Fibroblast of skin of right quadriceps (primary cell): Measurements from ENCODE around the gene PKN3.
"Not testable (repeated sequence)": the region's sequence is repeated elsewhere in the genome, so short reads cannot be mapped to it uniquely, and the experiment has no call there.

Experiments used
- DNase-seq: peaks from one replicate; pipeline ENCODE4 v3.0.0-alpha.2; 2013

The PKN3 gene

GRCh38 chr9:128694344-128694743 lies 8.0 kb upstream of the PKN3 start:
- DNase-seq: no peak

DNA sequence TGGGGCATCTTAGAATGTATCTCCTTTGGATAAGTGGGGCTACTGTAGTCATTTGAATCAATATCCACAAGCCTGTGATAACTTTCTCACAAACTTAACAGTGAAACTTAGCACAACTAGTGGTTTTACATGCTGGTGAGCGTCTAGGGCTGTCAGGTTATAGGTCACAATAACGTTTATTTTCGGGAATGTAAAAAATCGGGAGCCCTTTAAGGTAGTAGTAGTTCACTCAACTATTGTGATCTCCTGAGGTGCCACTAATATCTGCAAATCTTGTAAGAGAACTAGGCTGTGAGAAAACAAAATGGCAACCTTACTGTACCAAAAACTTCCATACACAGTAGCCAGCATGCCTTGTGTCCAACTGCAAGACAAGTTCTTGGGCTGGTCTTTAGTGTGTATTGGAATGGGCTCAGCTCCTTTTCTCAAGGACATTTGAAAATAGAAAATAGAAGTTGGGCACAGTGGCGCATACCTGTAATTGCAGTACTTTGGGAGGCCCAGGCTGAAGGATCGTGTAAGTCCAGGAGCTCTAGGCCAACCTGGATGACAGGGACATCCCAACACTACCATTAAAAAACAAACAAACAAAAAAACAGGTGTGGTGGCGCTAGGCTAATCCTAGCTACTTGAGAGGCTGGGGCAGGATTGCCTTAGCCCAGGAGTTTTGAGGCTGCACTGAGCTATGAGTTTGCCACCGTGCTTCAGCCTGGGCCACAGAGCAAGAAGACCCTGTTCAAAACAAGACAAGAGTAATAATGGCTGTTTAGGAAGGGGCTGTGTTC lies 5.2 kb upstream of the PKN3 start:
- no peak for DNase-seq

- DNase-seq: not testable (repeated sequence)
These were observed 3.1 kb upstream of the PKN3 start for GRCh38 chr9:128699096-128699795.

GRCh38 chr9:128701227-128701854 lies 962 bp upstream of the PKN3 start:
- DNase-seq: no peak

DNA sequence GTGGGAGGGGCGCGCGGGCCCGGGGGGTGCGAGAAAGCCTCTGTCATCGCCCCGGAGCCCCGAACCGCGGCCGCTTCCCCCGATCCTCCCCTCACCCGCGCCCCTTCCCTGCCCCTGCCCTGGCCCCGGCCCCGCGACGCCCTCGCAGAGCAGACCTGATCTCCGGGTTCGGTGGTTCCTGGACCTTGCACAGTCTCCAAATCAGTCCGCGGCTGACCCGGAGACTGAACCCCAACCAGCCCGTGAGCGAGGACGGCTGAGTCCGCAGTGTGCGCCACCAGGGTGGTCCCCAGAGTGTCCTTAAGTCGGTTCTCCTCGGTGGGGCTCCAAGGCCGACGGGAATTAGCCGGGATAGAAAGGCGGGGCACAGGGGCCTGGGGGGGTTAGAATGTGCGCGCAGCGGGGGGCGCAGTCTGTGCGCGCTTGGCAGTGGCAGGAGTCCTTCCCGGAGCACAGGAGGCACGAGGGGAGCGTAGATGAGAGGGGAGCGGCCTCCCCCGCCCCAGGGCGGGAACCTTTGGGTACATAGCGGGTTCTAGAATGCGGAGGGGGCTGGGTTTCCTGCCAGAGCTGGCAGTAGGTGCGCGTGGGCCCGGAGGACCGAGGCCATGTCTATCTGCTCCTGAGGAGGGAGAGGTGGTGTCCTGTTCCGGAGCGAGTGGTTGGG lies 779 bp downstream of the PKN3 start:
- peak; percentile 42 for DNase-seq

GRCh38 chr9:128703616-128704355 lies 1.5 kb downstream of the PKN3 start:
- DNase-seq: no peak

DNA sequence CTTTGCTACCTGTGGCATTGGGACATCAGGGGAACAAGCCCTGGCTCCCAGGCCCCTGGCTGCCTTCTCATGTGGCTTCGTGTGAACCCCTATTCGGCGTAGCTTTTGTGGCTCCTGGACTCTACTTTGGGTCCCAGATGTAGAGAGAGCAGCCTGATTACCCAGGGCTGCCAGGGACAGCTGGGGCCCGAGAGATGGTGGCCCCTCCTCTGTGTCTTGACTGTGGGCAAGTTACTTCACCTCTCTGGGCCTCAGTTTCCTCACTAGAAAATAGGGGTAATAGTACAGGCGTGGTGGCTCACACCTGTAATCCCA lies 2.0 kb downstream of the PKN3 start:
- no peak for DNase-seq

DNA sequence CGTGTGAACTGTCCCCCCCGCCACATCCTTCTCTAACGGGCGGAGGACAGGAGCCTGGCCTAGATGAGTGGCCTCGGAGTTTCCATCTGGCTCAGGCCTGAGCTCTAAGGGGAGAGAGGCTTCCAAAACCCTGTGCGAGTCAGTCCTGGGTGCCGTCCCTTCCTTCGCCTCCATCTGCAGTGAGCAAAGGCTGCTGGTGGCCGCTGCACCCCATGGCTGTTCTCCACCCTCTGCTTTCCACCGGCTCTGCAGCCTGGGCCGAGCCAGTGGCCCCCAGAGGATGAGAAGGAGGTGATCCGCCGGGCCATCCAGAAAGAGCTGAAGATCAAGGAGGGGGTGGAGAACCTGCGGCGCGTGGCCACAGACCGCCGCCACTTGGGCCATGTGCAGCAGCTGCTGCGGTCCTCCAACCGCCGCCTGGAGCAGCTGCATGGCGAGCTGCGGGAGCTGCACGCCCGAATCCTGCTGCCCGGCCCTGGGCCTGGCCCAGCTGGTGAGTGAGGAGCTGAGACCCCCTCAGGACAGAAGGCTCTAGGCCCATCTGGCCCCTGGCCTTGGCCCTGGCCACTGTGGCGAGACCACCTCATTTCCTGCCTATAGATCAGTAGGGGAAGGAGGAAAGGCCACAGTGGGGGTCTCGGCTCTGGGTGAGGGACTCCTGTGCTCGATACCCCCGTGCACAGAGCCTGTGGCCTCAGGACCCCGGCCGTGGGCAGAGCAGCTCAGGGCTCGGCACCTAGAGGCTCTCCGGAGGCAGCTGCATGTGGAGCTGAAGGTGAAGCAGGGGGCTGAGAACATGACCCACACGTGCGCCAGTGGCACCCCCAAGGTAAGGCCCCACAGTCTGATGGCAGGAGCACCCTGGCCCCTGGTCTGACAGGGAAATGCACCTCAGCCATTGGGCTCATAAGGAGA lies 3.0 kb downstream of the PKN3 start:
- DNase-seq: no peak

GRCh38 chr9:128706045-128706444 lies 3.7 kb downstream of the PKN3 start:
- no peak for DNase-seq

- no peak for DNase-seq
These were observed 4.5 kb downstream of the PKN3 start for GRCh38 chr9:128706671-128707381.

GRCh38 chr9:128707446-128707845 lies 5.1 kb downstream of the PKN3 start:
- DNase-seq: no peak

DNA sequence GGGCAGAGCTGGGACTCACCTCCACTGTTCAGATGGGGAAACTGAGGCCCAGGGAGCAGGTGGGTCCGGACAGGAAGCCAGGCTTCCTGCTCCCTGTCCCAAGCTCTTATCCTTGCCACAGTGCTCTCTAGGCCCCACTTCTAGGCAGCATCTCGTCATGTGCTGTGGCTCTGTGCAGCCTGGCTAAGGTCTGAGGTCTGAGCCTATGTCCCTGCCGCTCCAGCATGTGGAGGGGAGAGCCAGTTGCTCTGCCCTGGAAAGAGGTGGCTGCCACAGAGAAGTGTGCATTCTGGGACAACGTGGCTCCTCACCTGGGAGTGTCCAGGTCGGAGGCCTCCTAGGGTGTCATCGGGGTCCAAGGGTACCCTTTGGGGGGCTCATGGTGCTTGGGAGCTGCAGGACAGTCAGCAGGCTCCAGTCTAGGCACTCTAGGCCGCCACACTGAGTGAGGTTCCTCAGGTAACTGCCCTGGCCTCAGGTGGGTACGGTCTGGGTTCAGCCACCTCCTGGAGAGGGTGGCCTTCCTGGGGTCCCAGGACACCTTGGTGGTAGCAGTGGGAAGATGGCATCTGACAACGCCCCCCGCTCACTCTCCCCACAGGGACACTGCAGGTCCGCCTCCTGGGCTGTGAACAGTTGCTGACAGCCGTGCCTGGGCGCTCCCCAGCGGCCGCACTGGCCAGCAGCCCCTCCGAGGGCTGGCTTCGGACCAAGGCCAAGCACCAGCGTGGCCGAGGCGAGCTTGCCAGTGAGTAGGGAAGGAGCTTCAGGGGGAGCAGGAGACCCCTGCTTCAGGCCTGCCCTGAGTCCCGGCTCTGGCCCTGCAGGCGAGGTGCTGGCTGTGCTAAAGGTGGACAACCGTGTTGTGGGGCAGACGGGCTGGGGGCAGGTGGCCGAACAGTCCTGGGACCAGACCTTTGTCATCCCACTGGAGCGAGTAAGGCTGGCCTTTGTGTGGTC lies 10.4 kb downstream of the PKN3 start:
- DNase-seq: no peak

GRCh38 chr9:128713411-128713780 lies 11.1 kb downstream of the PKN3 start:
- no peak for DNase-seq

GRCh38 chr9:128713941-128714573 lies 11.8 kb downstream of the PKN3 start:
- no peak for DNase-seq

- no peak for DNase-seq
These were observed 12.5 kb downstream of the PKN3 start for GRCh38 chr9:128714586-128715435.

GRCh38 chr9:128715436-128715750 lies 13.1 kb downstream of the PKN3 start:
- no peak for DNase-seq

GRCh38 chr9:128716581-128717254 lies 14.4 kb downstream of the PKN3 start:
- DNase-seq: no peak

DNA sequence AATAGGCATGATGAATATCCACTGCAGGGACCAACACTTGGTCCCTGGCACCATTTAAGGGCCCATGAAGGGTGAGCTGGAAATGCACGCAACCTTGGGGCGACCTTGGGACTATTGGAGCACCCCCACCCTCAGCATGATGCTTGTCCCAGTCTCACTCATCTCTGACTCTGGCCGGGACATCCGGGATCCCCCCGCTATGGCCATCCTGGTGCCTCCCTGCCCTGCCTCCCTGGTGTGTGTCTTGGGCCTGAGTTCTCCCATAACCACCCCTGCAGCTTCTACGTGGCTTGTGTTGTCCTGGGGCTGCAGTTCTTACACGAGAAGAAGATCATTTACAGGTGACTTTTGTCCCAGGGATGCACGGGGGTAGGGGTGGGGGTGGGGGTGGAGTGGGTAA lies 15.7 kb downstream of the PKN3 start:
- DNase-seq: no peak
